ENCODE results near the gene VEGFB.

- TF ChIP-seq CTCF (conservative IDR thresholded peaks at IDR 0.05) (no peak), ZFX (IDR thresholded peaks at IDR 0.05) (no peak)
Measured at GRCh38 chr11:64202992-64203391, 31.4 kb upstream of the VEGFB start.

Measured in C4-2B (cell line).